Left ventricle myocardium superior (tissue), 1 donor: ENCODE data around the gene ARHGEF10L. TPM values are rescaled to one million over a fixed set of nuclear protein-coding genes. Genes with fewer than 3 reads are reported as not detected.

ENCODE experiments used
- ATAC-seq: fragments of 200-7000 bp; cut with Tn5 transposase; one replicate; pipeline ENCODE4 v1.9.1; 2020; ENCODE audit warnings: mild to moderate bottlenecking, moderate library complexity
- DNase-seq: peaks from one replicate; pipeline ENCODE4 v3.0.0-alpha.2; 2020
- intact Hi-C: fragments of 100-400 bp; cut with micrococcal nuclease; formaldehyde crosslinking; loops from one replicate; pipeline ENCODE4 v1.11.0; 2022
- total RNA-seq: library from RNA; stranded (reverse); fragmentation: NEBNext Ultra II Directional; extraction: Animal tissue kit (Norgen Biotek cat#: 25700); gene quantifications from one replicate; pipeline ENCODE4 v1.2.1, GENCODE V29; 2021
- donor health status: DM: no; HTN: yes; CAD: no; lungs with severe emphysema.

The ARHGEF10L gene
- total RNA-seq, 1 donor from 2014 or later, result 54.9 TPM

DNA sequence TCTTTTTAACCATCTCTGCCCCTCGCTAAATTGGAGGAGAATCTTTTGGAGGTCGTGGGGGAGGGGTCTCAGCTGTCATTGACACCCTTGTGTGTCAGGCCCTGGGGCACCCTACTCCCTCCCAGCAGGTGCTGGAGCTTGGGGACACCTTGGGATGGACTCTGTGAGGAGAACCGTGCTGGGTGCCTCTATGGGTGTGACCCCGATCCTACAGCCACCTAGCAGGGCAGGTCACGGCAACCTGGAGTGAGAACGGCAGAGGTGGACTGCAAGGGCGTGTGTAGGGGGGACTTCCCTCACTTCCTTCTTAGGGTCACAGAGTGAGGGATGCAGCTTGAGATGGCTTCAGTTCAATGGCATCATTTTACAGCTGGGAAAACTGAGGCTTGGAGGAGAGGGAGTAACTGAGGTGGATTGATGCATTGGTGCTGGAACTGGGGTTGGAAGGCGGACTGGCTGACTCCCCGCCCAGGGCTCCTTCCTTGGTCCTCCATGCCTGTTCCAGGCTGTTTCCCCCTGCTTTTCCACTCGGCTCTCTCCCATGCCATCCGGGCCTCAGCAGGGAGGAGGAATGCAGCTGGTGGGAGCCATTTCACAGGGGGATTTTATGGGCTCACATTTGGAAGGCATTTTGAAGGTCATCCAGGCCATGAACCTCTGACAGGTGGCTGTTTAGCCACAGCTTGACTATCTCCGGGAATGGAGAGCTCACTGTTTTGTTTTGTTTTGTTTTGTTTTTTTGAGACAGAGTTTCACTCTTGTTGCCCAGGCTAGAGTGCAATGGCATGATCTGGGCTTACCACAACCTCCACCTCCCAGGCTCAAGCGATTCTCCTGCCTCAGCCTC, 18.8 kb upstream of the ARHGEF10L start:
- intact Hi-C loops, result no loop called here
- no peak for DNase-seq
- no peak for ATAC-seq

- intact Hi-C loops, result no loop called here
- DNase-seq (no peak), ATAC-seq (no peak)
Measured at GRCh38 chr1:17521946-17522612, 17.4 kb upstream of the ARHGEF10L start.

DNA sequence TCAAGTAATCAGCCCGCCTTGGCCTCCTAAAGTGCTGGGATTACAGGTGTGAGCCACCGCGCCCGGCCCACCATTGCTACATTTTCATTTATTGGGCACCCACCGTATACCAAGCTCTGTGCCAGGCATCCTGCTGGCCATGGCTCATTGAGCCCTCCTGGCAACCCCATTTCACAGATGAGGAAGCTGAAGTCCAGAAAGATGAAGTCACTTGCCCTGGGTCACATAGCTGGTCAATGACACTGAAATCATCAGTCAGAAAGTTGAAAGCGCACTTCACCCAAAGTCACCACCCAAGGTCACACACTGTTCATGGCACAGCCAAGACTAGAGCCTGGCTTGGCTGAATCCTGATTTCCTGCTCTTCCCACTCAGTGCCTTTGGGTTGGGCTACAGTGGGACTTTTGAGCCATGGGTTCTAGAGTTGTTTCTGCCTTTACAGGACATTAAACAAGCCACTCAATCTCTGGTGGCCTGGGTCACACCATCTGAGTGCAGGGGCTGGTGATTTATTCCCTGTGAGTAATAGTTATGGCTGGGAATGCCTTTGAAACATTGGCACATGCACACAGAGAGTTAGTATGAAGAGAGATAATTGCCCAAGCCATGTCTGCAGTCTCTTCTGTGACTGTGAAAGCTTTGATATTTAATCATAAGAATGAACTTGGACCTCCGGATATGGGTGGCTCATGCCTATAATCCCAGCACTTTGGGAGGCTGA, 16.0 kb upstream of the ARHGEF10L start:
- intact Hi-C loops, result no loop called here
- ATAC-seq (no peak), DNase-seq (no peak)

DNA sequence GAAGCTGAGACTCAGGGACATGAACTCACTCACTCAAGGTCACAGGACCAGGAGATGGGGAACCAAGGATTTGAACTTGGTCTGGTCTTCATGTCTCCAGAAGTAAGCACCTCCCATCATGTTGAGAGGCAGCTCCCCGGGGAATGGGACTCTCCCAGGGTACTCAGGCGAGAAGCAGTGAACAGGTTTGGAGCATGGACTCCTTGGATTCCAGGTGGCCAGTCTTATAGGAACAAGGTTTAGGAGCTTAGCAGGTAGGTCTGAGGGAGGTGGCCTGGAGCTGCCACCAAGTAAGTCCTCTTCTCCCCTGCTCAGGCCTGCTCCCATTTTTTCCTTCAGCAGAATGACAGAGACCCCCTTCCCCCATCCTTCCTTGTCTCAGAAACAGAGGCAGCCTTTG, 14.9 kb upstream of the ARHGEF10L start:
- ATAC-seq (no peak), DNase-seq (no peak)
- intact Hi-C loops, result no loop called here

GRCh38 chr1:17525996-17526686, 13.4 kb upstream of the ARHGEF10L start:
- DNase-seq (no peak), ATAC-seq (no peak)
- intact Hi-C loops, result no loop called here

DNA sequence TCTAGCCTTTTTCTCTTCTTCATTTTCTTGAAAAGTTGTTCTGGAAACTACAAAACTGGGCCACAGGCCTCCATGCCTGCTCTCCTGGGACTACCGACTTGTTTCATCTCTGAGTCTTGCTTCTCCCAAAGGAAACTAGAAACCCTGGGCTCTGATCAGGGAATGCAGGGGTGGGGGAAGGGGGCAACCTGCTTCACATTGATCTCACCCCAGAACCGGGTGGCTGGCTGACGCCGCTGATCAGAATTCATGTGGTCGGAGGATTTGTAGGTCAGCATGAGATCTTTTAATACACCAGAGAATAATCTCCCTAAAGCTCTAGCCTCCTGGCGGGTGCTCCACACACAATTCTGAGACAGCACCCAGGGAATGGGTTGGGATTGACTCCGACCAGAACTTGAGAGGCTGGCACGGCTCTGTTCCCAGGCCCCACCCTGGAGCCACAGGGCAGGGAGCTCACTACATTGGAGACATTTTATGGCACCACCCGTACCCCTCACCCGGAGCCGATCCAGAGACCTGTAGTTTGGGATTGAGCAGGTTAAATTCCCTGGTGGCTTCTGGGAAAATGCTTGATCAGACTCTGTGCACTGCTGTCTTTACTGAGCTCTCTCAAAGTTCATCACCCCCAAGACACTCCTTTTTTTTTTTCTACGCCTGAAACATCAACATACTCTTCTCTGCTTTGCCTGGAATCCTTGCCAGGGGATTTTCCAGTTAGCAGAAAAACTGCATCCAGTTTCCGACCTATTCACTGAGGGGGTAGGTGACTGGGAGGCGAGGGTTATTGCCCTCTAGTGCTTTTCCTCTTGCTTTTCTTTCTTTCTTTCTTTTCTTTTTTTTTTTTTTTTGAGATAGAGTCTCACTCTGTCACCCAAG, 12.2 kb upstream of the ARHGEF10L start:
- intact Hi-C loops, result no loop called here
- no peak for ATAC-seq
- DNase-seq, result no peak

DNA sequence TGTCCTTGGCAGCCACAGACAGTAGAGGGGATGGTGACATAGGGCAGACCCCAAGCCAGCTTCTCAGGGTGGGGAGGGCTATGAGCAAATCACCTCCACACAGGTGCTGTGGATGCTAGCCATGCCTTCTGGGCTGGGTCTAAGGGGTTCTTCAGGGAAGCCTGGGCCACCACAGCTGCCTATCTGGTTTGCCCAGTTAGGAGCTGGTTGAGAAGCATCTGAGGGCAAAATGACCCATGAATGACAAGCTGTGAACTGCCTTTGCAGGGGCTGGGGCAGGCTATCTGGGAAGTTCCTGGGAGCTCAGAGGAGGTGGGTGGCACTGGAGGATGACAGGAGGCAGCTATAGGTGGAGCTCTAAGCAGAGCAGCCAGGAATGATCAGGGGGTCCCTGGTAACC, 10.1 kb upstream of the ARHGEF10L start:
- no peak for ATAC-seq
- intact Hi-C loops, result no loop called here
- DNase-seq, result no peak

- intact Hi-C loops, result loop anchor here (2.0 kb wide), 1 partner anchor 69 kb away; no protein-coding TSS in a partner anchor
- ATAC-seq, result no peak
Measured at GRCh38 chr1:17531343-17531681, 8.2 kb upstream of the ARHGEF10L start.

GRCh38 chr1:17531682-17532487, 7.6 kb upstream of the ARHGEF10L start:
- intact Hi-C loops, result loop anchor here (2.0 kb wide), 1 partner anchor 69 kb away; no protein-coding TSS in a partner anchor
- peak; percentile 94 for ATAC-seq
- peak; percentile 88 for DNase-seq

More at GRCh38 chr1:17531343-17531681, 8.2 kb upstream of the ARHGEF10L start:
- no peak for DNase-seq

DNA sequence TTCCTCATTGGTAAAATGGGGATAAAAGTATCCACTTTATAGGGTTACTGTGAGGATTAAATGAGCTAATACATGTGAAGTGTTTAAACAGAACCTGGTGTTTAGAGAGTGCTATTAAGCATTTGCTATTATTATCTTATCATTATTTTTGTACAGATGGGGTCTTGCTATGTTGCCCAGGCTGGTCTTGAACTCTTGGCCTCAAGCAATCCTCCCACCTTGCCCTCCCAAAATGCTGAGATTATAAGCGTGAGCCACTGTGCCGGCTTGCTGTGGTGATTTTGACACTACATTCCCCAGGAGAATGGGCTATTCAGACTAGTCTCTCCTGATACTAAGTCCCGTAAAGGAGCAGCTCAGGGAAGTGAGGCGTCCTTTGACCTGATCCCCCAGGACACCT, 6.3 kb upstream of the ARHGEF10L start:
- DNase-seq (no peak), ATAC-seq (no peak)
- intact Hi-C loops, result no loop called here

DNA sequence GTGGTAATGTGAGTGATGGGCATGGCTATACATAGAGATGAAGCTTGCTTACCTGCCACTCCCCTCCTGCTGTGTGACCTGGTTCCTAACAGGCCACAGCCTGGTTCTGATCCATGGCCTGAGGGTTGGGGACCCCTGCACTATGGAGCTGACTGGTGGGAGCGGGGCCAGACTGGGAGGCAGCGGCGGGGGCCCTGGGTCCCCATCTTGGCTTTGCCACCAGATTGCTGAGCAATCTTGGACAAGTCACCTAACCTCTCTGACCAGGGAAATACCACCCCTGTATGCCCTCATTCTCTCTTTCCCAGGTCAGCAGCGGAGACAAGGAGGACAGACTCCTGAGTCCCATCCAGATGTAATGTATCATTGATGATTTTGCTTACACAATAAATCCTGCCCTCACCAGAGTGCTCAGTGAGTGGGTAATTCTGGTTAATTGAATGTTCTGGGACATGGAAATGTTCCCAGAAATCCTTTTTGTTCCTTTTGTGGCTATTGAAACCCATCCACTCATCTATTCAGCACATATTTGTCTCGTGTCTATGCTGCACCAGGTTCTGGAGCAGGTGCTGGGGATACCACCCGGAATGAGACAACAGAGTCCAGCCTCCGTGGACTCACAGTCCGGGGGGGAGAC, 4.1 kb upstream of the ARHGEF10L start:
- ATAC-seq (no peak), DNase-seq (no peak)
- intact Hi-C loops, result no loop called here

GRCh38 chr1:17538010-17538409, 1.5 kb upstream of the ARHGEF10L start:
- intact Hi-C loops, result no loop called here
- ATAC-seq (no peak), DNase-seq (no peak)

DNA sequence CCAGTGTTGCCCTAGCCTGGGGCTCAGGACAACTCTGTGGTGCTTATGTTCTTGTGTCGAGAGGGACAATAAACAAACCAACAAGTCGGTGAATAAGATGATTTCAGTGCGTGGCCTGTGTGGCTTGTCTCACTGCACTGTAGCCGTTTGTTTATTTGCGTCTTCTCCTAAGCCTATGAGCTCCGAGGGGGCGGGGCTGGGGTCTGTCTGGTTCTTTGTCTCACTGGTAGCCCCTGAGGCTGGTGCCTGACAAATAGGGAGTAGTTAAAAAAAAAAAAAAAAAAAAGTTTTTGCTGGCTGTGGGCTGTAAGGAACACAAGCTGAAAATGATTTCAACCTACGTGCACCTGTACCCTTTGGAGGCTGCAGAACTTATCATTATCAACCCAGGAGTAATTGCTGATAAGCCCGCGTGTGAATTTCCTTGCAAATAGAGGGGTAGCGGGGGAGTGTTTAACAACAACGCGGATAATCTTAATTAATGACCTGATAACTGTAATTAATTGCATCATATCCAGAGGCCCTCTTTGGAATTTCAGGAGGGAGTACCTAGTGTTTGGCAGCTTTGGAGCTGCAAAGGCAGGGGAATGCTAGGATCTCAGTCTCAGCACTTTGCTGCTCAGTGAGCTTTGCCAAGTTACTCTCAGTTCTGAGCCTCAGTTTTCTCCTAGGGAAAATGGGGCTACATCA, 925 bp upstream of the ARHGEF10L start:
- ATAC-seq (peak; percentile 16), DNase-seq (peak; percentile 48)
- intact Hi-C loops, result no loop called here

DNA sequence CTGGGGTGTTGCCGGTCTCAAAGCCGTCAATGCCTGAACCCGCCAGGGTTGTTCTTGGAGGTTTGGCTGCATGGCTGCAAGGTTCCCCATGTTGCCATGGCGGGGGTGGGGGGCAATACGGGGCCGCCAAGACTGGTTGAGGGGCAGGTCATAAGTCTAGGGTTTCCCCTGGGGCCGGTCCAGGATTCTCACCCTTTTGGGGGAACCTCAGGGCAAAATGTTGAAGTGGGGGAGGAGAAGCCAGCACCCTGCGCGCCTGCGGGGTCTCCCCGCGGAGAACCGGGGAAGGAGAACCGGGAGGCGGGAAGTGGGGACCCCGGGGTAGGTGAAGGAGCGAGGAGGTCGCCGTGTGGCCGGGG, 401 bp upstream of the ARHGEF10L start:
- no peak for DNase-seq
- intact Hi-C loops, result no loop called here

GRCh38 chr1:17540255-17541001, 930 bp downstream of the ARHGEF10L start:
- DNase-seq (peak; percentile 81), ATAC-seq (peak; percentile 73)
- intact Hi-C loops, result no loop called here

More for the DNA sequence above, 401 bp upstream of the ARHGEF10L start:
- ATAC-seq, result no peak

DNA sequence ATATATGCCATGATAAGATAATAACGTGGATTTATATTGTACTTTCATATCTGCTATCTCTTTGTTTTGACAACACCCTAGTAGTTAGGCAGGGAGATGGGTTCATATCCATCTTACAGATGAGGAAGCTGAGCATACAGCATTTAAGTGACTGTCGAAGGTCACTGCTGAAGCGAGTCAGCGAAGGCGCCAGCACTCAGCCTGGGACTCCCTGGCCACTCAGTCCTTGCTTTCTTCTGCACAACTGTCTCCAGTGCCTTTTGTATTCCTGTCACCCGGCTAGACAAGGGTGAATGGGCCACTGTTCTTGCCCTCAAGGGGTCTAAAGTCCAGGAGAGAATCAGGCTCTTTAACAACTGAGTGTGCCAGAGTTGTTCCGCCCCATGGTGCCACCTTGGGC, 3.1 kb downstream of the ARHGEF10L start:
- intact Hi-C loops, result no loop called here
- DNase-seq, result no peak
- ATAC-seq, result no peak
